Left kidney (tissue), 2 donors: ENCODE results near the gene GNB5. TPM values are rescaled to one million over a fixed set of nuclear protein-coding genes. Genes with fewer than 3 reads are reported as not detected.
A peak's percentile ranks its signal among the peaks of the same experiment; 100 is the strongest.

ENCODE experiments used
- DNase-seq: peaks from one replicate; pipeline ENCODE4 v3.0.0-alpha.2; 2013
- polyA plus RNA-seq: library from polyadenylated mRNA; unstranded; fragments of 120-200 nt; gene quantifications from one replicate; pipeline ENCODE4 v1.2.1, GENCODE V29; 2013; ENCODE audit not compliant: insufficient read length

GNB5 gene
- polyA plus RNA-seq, 1 donor: 16.9 TPM

DNA sequence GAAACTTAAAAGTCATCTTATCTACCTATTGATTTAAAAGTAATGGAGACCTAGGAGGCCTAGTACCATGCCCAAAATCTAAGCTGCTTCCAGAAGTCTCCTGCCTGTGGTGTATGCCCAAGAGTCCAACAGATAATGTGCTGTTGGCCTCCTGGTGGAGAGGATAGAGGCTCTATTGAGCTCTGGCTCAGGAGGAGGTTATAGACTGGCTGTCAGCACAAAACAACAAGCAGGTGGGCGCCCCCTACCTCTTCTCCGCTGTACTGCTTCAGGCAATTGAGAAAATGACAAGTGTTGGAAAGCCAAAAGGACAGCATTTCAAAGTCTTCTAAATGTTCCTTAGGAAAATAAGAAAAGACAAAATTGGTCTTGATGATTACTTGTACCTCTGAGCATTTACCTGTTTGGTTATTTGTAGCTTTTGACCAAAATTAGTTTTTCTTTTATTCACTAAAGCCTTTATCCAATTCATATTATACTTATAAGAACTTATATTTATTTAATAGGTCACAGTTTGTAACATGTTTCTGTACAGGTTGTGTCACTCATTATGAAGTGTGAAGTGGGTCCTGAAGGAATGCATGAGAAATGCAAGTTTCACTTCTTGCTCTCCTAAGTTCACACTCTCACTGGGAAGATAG, 17.2 kb upstream of the GNB5 start:
- peak; percentile 32 for DNase-seq

DNA sequence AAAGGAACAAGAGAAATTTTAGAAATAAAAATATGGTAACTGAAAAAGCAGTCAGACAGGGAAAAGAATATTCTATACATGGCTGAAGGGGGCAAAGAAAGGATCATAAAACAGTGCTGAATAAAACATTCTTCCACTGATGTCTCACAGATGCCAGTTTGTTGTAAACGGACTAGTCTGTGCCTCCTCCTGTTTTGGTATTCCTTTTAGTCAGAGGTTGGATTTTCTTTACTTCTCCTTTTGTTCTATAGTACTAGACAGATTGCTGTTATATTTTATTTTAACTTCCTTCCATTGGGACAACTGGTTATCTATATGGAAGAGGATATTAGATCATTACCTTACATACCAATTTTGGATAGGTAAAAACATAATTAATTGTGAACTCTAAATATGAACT, 16.0 kb upstream of the GNB5 start:
- no peak for DNase-seq

DNA sequence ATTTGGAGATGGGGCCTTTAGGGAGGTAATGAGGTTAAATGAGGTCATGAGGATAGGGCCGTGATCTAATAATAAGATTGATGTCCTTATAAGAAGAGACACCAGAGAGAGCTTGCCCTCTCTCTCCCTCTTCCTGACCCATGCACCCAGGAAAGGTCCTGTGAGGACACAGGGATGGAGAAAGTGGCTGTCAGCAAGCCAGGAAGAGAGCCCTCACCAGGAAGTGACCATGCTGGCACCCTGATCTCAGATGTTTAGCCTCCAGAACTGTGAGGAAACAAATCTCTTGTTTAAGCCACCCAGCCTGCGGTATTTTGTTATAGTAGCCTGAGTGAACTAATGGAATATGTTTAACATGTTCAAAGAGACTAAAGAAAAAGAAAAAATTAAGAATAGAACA, 15.3 kb upstream of the GNB5 start:
- no peak for DNase-seq

DNA sequence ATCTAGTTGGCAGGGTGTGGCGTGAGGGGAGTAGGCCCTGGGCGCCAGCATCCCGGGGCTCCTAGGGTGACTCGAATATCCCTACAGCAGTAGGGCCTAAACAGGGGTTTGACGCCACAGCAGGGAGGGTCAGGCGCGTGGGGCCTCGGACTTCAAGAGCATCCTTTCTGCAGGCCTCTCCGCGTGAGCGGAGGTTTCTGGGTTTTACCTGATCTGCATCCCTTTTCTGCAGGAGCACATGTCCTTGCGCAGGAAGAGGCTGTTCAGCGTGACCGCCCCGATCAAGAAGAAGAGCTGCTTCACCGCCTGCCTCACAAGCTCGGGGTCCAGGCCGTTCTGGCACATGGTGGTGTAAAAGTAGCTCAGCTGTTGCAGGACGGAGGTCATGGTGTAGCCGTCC, 13.5 kb upstream of the GNB5 start:
- DNase-seq: no peak

DNA sequence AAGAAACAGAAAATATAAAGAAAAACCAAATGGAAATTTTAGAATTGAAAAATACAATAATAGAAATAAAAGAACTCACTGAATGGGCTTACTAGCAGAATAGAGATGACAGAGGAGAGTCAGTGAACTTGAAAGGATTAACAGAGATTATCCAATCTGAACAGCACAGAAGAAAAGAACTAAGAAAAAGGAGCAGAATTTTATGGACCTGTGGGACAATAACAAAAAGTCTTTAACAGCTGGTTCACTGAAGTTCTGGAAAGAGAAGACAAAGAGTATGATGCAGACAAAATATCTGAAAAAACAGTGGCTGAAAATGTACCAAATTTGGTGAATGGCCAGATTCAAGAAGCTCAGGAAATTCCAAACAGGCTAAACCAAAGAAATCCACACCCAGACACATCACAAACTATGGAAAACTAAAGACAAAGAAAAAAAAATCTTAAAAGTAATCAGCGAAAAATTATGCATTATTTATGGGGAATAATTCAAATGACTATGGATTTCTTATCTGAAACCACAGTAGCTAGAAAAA, 9.7 kb upstream of the GNB5 start:
- no peak for DNase-seq

DNA sequence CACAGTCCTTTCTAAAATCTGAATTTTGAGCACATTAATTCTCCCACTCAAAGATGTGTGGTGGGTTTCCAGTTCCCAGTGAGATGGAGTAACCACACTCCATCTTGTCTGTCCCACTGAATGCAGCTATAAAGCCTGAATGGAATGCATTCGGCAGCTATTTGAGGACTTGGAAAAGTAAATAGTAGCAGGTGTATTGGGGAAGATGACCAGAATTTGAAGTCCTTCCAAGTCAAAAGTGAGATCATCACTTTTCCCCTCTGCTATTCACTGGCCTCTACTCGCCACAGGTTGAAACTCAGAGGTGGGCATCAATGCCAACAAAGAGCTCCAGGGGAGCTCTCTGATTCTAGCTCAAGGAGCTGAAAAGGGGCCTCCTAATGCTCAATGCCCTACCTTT, 8.1 kb upstream of the GNB5 start:
- DNase-seq: no peak

DNA sequence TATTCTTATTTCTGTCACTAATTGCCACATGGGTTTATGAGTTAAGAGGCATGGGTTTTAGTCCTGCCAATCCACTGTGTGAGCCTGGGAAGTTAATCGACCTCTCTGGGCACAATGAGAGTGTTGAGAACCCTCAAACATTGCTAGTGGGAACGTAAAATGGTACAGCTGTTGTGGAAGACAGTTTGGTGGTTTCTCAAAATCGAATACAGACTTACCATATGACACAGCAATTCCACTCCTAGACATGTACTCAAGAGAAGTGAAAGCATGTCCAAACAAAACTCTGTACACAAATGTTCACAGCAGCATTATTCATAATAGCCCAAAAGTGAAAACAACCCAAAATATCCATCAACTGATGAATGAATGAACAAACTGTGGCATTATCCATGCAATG, 5.7 kb upstream of the GNB5 start:
- DNase-seq: no peak

DNA sequence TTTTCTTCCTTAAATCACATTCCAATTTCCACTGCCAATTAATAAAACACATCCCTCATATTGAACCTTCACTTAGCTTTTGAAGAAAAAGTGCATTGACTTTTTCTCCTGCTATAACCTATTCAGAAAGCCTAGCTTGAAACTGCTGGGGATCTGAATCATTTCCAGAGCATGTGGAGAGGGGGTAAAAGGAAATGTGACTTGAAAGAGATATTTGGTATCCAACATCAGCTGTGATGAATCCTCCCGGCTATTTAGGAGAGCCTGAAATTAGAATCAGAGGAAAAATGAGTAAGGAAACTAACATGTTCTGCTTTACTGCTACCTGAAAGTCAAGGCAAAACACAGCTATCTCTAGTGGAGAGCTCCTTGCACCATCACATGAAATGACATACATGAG, 2.6 kb upstream of the GNB5 start:
- no peak for DNase-seq

DNA sequence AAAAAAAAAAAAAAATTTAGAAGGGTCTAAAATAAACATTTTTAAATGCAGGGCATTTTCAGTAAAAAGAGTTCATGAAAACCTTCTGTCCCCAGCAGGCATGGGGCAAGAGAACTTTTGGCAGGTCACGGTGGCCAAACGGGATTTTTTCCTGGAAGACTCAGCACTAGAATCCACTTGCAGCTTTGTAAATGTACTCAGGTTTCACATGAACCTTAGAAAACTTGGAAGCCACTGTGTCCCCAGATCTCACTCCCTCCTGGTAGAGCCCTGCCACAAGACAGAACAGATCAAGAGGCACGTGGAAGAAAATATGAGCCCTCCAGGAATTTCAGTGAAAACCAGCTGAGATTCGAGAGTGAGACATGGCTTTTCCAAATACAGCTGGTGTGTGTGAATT, 2.1 kb upstream of the GNB5 start:
- DNase-seq: no peak

DNA sequence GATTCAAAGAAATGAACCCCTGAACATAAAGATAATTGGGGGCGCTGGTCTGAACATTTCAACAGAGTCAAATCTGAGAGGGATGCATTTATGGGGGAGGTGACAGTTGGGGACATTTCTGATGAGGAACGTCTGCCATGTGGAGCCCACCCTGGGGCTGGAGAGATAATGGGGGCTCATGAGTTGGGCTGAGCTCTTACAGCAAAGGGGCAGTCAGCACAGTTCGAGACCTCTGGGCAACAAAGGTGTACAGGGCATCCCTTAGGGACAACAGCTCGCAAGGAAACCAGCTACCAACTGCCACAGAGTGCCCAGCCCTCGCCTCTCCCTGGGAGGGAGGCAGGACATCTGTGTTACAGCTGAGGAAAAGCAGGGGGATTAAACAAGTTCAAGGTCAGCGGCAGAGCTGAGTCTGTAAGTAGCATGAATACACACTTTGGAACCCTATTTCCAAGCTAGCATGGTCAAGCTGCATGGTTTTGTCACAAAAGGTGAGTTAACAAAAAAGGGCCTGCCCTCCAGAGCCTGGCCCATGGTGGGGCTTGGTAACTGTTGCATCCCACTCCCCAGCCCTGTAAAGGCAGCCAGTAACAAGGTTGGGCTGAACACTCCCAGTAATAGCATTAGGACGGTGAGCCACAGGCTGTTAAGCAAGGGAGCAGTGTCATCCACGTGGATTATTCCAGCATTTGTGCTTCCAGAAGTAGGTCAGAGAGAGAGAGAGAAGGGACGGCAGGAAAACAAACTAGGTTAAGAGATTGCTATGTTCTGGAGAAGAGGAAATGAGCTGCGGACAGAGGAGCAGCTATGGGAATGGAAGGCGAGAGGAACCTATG, 4.3 kb downstream of the GNB5 start:
- no peak for DNase-seq

DNA sequence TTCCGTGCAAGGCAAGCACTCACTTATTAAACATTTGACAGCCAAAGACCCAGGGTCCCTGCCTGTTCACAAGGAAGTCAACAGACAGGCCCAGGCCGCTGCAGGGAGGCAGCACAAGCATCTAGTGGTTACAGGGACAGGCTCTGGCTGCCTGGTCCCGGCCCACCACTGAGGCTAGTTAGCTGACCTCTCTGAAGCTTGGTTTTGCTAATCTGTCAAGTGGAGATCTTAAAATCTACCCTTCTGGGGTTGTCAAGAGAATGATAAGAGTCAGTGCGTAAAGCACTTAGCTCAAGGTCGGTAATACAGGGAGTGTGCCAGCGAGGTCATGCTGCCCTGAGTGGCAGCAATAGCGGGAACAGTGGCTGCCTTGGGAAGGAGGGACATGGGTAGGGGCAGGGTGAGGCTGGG, 6.0 kb downstream of the GNB5 start:
- DNase-seq: no peak

DNA sequence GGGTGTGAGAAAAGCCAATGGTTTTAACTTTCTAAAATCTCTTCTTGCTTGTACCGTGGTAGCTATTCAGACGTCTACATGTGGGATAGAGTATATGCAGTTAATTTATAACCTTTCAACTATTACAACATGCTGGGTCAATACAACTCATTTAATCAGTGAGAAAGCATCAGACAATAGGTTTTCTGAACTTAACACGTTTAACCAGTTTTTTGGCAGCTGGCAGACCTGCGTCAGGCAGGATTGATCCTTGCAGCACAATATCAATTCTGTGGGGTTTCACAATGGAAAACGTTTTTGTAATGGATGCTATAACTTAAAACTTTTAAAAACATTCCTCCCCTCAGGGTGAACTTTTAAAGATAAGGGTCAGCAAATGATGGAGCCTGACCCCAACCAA, 6.5 kb downstream of the GNB5 start:
- DNase-seq: no peak

DNA sequence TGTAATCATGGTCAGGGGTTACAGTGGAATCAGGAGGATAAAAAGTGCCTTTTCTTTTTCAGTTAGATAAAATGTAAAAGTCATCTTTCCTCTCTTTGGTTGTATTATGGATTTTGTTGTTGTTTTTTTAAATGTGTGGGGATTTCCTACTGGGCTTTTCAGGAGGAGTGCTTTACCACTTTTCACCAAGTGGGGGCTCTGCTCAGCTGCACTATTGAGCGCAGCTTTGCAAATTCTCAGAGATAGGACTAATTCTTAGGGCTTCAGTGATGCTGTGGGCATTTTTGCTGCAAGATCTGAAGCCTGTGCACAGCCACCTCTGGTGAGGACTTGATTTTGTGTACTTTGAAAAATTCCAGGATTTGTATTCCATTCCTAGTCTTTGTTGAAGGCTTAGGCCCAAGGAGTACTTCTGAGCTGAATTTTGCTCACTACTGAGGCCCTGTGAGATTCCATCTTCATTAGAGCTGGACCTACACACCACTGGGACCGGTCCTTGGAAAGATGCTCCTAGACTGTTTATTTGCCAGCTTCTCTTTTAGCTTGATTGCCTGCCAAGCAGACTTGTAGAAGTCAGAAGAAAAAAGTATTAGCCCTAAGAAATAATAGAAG, 7.5 kb downstream of the GNB5 start:
- peak; percentile 28 for DNase-seq

DNA sequence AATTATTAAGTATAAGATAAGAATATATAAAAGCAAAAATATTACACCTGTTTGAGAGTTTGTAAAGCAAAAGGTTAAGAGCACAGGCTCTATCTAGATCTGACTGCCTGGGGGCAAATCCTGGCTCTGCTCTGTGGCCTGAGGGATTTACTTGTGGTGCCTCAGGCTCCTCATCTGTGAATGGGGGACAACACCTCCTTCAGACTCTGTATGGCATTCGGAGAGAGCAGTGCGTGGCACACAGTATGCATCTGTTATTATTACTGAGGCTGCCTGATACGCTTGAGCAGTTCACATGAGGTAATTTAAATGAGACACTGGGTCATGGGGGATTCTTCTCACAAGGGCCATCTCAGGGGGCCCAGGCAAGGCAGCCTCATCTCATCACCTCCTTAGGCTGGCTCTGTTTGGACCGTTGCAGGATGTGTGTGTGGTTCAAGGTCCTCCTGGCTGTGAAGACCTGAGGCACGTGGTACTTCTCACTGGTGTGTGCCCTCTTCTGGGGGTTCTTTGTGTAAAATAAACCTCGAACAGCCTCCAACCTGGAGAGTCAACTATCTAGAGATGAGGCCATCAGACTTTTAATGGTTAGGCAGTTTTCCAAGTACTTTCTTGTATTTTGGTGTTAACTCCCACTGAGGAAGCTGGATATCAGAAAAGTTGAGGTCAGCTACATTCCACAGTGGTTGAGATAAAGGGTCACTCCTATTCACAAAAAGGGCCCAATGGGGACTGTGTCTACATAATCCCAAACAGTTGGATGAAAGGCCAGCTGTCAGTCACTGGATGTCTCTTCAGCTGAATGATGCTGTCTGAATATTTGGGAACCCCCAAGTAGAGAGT, 9.0 kb downstream of the GNB5 start:
- no peak for DNase-seq

DNA sequence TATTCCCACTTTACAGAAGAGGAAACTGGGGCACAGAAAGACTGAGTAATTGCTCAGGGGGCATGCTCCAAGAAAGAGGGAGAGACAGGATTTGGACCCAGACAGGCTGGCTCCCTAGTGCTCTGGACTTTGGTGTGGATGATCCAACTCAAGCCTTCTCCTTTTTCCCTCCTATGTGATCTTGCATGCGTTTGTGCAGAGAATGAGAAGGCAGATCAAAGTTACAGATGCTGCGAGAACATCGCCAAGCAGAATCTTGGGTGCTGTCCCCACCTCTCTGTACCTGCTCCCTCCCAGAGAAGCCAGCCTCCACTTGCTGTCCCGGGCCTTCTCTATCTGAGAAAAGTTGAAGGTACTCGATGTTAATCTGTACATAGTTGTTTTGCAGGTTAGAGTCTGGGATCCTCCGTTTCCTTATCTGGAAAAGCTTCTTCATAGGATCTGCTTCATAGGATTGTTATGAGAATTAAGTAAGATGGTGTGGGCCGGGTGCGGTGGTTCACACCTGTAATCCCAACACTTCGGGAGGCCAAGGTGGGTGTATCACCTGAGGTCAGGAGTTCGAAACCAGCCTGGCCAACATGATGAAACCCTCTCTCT, 10.2 kb downstream of the GNB5 start:
- DNase-seq: no peak

DNA sequence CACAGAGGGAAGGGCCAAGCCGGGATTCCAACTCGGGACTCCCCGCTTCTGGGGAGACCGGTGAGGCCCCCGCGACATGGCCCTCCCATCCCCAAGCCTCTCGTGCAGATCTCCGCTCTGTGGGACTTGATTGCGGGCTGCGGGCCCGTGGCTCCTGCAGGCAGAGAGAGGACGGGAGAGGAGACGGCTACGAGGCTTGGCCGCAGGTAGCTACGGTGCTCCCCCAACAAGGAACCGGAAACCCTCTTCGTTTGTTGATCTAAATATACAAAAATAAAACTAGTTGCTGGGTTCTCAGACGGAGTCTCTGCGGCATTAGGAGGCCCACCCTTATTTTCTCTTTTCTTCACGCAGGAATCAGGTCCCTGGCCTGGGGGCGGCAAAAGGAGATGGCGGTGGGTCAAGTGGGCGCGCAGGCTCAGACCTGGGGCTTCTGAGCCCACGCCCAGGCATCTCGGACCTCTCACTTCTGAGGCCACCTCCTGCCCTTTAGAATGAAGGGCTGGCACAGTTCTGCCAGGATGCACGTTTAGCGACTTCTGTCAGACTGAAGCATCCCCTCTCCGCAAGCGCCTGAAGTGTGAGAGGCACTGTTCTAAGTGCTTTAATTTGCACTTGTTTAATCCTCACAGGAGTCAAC, 10.9 kb downstream of the GNB5 start:
- peak; percentile 12 for DNase-seq

DNA sequence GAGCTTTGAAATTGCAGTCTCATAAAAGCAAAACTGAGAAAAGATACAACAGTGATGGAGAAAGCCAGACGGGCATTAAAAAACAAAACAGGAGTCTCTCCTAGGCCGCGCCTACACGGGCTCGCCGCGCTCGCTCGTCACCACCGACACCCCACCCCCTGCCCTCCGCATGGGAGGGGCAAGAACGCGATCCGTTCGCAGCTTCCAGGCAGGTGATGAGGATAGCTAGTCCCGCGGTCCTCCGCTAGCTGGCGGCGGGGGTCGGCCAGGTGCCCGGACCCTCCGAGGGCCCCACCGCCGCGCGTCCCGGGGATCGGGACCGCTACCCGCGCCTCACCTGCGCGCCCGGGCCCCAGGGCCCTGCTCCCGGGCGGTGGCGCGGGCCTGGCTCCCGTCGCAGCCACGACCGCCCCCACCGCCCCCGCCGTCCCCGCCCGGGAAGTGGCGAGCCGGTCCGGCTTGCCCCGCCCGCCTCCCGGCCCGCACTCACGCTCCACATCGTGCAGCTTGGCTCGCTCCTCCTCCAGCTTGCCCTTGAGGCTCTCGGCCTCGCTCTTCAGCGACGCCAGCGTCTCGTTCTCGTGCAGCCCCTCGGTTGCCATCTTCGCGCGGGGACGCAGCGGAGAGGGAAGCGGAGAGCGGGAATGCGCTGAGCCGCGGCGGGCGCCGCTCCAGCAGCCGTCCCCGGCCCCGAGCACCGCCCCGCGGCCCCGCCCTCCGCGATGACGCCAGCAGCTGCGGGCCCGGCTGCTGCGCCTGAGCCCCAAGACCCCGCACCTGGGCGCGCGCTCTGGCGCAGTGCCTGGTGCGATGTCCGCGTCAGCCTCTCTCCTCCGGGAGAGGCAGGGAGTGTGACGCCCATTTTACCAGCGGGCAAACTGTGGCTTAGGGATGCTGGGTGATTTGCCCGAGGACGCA, 11.7 kb downstream of the GNB5 start:
- DNase-seq: peak; percentile 73

DNA sequence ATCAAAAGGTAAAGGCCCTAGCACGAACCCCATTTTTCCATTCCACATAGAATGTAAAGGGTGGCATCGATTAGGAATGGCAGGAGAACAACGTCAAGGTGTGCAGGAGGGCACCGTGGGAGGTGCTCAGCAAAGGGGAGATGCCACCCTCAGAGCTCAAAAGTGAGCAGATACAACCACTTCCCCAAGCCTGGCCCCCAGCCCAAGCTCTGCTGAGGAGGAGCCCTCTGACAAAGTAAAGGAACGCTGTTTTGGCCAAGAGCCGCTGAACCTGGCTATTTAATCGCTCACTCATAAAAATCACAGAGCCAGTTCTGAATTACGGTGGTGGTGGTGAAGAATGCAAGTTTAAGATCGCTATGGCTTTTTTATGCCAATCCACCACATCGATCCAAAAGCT, 12.4 kb downstream of the GNB5 start:
- DNase-seq: peak; percentile 32

DNA sequence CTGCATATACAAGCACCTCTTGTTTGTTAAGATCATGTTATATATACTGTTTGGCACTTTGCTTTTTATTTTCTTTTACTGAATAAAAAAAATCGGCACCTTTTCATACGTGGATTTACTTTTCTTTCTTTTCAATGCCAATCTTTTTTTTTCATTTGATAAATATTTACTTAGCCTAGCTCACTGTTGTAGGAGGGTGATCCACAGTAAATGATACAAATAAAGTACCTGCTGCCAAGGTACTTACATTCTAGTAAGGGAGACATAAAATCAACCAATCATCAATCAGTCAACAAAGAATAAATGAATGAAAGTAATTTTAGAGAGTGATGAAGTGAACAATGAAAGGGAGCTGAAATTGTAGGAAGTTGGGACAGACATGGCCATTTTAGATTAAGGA, 18.3 kb downstream of the GNB5 start:
- DNase-seq: no peak

DNA sequence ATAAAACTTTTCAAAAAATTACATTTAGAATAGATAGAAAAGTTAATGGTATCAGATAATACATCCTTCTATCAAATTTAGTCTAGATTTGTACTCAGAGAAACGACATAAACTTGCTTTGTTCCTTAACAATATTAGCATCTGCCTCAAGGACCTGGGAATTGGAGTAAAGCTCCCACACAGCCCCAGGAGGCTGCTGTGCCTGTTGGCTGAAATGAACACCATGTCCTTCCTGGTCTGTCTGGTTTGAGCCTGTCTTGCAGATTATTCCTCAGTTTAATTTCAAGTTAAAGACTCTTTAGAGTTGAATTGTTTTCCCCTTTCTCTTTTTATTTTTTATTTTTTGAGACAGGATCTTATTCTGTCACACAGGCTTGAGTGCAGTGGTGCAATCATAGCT, 19.4 kb downstream of the GNB5 start:
- DNase-seq: no peak
